ENCODE data around the gene RGMA. TPM values are rescaled to one million over a fixed set of nuclear protein-coding genes. Genes with fewer than 3 reads are reported as not detected.

The RGMA gene
- total RNA-seq, 1 experiment from 2014 or later = 5.5 TPM

GRCh38 chr15:93058904-93059427 is 30.0 kb downstream of the RGMA start:
- no peak for TF ChIP-seq MAX (IDR thresholded peaks at IDR 0.05)
- no peak for TF ChIP-seq EZH2phosphoT487 (IDR thresholded peaks at IDR 0.05; ENCODE audit: borderline replicate concordance)
- TF ChIP-seq FOSL1 (IDR thresholded peaks at IDR 0.05; ENCODE audit: low read depth) = no peak
- TF ChIP-seq SIN3A (IDR thresholded peaks at IDR 0.05; ENCODE audit: low read depth) = no peak
- TF ChIP-seq POLR2A (IDR thresholded peaks at IDR 0.05; ENCODE audit: borderline replicate concordance, extremely low read depth, insufficient read depth, insufficient read length) = no peak
- TF ChIP-seq YY1 (IDR thresholded peaks at IDR 0.05; ENCODE audit: extremely low read depth, insufficient replicate concordance, low read depth, low read length) = no peak
- no peak for TF ChIP-seq EGR1 (IDR thresholded peaks at IDR 0.05; ENCODE audit: low read depth)
- TF ChIP-seq CBX3 (IDR thresholded peaks at IDR 0.05; ENCODE audit: low read depth) = no peak
- no peak for TF ChIP-seq CEBPB (IDR thresholded peaks at IDR 0.05; ENCODE audit: low read depth)
- no peak for TF ChIP-seq CTCF (IDR thresholded peaks at IDR 0.05 in 2 of 3, conservative IDR thresholded peaks at IDR 0.05 in 1 of 3; ENCODE audit: borderline replicate concordance in 1 of 3, insufficient read depth in 1 of 3, low read depth in 2 of 3, low read length in 2 of 3)
- TF ChIP-seq SP1 (IDR thresholded peaks at IDR 0.05; ENCODE audit: low read depth) = no peak
- TF ChIP-seq ELF1 (IDR thresholded peaks at IDR 0.05; ENCODE audit: borderline replicate concordance, low read depth) = no peak
- TF ChIP-seq JUND (IDR thresholded peaks at IDR 0.05) = no peak
- TF ChIP-seq TCF7L2 (IDR thresholded peaks at IDR 0.05; ENCODE audit: borderline replicate concordance, extremely low read depth, insufficient read depth, insufficient read length) = no peak
- Histone ChIP-seq H3K4me2 (ENCODE audit: low read length) (no peak overlapping the region), H3K9ac (ENCODE audit: low read length) (no peak overlapping the region), H2AFZ (ENCODE audit: low read depth, low read length, poor library complexity, severe bottlenecking) (no peak overlapping the region), H4K20me1 (ENCODE audit: insufficient read depth) (no peaks in the 10 kb centered on the region), H3K36me3 (ENCODE audit: control insufficient read depth in 1 of 2, insufficient read depth in 2 of 2, low read length in 2 of 2) (no peaks in the 10 kb centered on the region), H3K4me3 (replicated peaks in 1 of 2; ENCODE audit: low read depth in 1 of 2, low read length in 2 of 2) (no peak overlapping the region), H3K27ac (ENCODE audit: low read depth, low read length) (no peak overlapping the region), H3K4me1 (ENCODE audit: control insufficient read depth in 1 of 2, insufficient read depth in 2 of 2, low read length in 2 of 2) (peaks cover 9 to 16% of the 10 kb centered on the region in 2 experiments), H3K27me3 (ENCODE audit: insufficient read depth, low read length) (no peaks in the 10 kb centered on the region), H3K9me3 (ENCODE audit: control insufficient read depth in 1 of 2, insufficient read depth in 1 of 2, low read depth in 1 of 2, low read length in 2 of 2) (no peaks in the 10 kb centered on the region), H3K9me2 (ENCODE audit: insufficient read depth) (no peaks in the 10 kb centered on the region), H3K79me2 (ENCODE audit: insufficient read depth, low read length) (no peaks in the 10 kb centered on the region)
- CTCF ChIA-PET = no interaction called here
- RAD21 ChIA-PET (ENCODE audit: low non-redundant PET in 1 of 2, low total read pairs in 2 of 2, uncharacterized antibody in 2 of 2, unreplicated experiment in 2 of 2) = no interaction called here
- intact Hi-C loops (cut with micrococcal nuclease) = no loop called here
- BruUV-seq (replicated peaks) = no TSS peak
- POLR2A ChIA-PET = no interaction called here
- ATAC-seq (no peak), DNase-seq (ENCODE audit: low read depth, low spot score) (no peak)
